Erythroblast (primary cell): ENCODE data around the gene LIPE.

Source experiments
- GATA1 ChIP-seq: IDR thresholded peaks from 2 replicates; pipeline ENCODE4 v1.6.1; 2011; ENCODE audit warnings: low read depth, mild to moderate bottlenecking, control low read depth, low read length, moderate library complexity
- POLR2A ChIP-seq: IDR thresholded peaks from 2 replicates; pipeline ENCODE4 v1.6.1; 2011; ENCODE audit warnings: mild to moderate bottlenecking, low read length

- TF ChIP-seq POLR2A (no peak), GATA1 (no peak)
Measured at GRCh38 chr19:42406111-42406510, 21.1 kb downstream of the LIPE start.
